ENCODE data around the gene SLC25A45. TPM values are rescaled to one million over a fixed set of nuclear protein-coding genes. Genes with fewer than 3 reads are reported as not detected.

SLC25A45 gene
- total and polyA plus RNA-seq, 2 donors (not counting 1 experiment from before 2014, with no cell fraction given): 16.4 to 80.6 TPM

GRCh38 chr11:65421794-65422632 lies 39.6 kb upstream of the SLC25A45 start:
- Mint-ChIP-seq H3K9me3 (ENCODE audit: insufficient read depth) (no peaks in the 10 kb centered on the region), H3K27me3 (no peaks in the 10 kb centered on the region), H3K27ac (peak overlapping the region; percentile 100), H3K4me1 (peaks cover 73% of the 10 kb centered on the region), H3K4me3 (peak overlapping the region; percentile 92)
- H3K4me1 ChIP-seq (ENCODE audit: control insufficient read depth in 2 of 2, insufficient read depth in 2 of 2, low read length in 2 of 2): peaks cover 79 to 89% of the 10 kb centered on the region in 2 donors
- POLR2A ChIA-PET: interaction anchor here (0.5 to 16.5 kb wide), 22 partner anchors 8 to 630 kb away, joined by 3 to 1159 read pairs (median 5); partner anchors contain the start of genes MALAT1, SF3B2 and SLC25A45
- H3K9ac ChIP-seq (ENCODE audit: low read length): peak overlapping the region; percentile 90
- peak overlapping the region; percentile 91 to 97 for H3K27ac ChIP-seq (ENCODE audit: low read length in 2 of 2)
- H3K9me3 ChIP-seq (ENCODE audit: control extremely low read depth in 1 of 3, control insufficient read depth in 2 of 3, insufficient read depth in 1 of 3, low read length in 2 of 3): no peaks in the 10 kb centered on the region
- peak overlapping the region; percentile 63 to 98 (median 75) for H3K4me3 ChIP-seq (ENCODE audit: control extremely low read depth in 1 of 5, extremely low read depth in 1 of 5, insufficient read depth in 1 of 5, low read depth in 2 of 5, low read length in 4 of 5)
- WGBS (ENCODE audit: insufficient coverage): under 1% methylated on average over 65 of the region's 68 CpGs
- no peak for TF ChIP-seq EZH2 (IDR thresholded peaks at IDR 0.05; ENCODE audit: borderline replicate concordance, insufficient read depth, low read depth, low read length, poor library complexity, severe bottlenecking)
- H4K20me1 ChIP-seq (ENCODE audit: control insufficient read depth, insufficient read depth, low read length, poor library complexity, severe bottlenecking): no peaks in the 10 kb centered on the region
- peaks cover 61% of the 10 kb centered on the region for H3K79me2 ChIP-seq (ENCODE audit: control insufficient read depth, insufficient read depth, low read length)
- intact Hi-C loops (cut with micrococcal nuclease): loop anchor here (1.0 kb wide), 2 partner anchors 9 to 75 kb away; no protein-coding TSS in a partner anchor
- CTCF ChIA-PET: interaction anchor here (1.2 to 14.9 kb wide), 5 partner anchors 10 to 82 kb away, joined by 3 to 541 read pairs (median 7); partner anchors contain the start of genes MALAT1 and SLC25A45
- H2AFZ ChIP-seq (ENCODE audit: insufficient read depth, low read depth, low read length, poor library complexity, severe bottlenecking): peak overlapping the region; percentile 61
- H3K27me3 ChIP-seq (replicated peaks in 1 of 4; ENCODE audit: control extremely low read depth in 1 of 4, control insufficient read depth in 3 of 4, insufficient read depth in 4 of 4, low read length in 3 of 4): no peaks in the 10 kb centered on the region
- peaks cover 0 to 6% of the 10 kb centered on the region in 2 experiments for H3K36me3 ChIP-seq (replicated peaks in 1 of 2; ENCODE audit: control extremely low read depth in 1 of 2, control insufficient read depth in 1 of 2, extremely low read depth in 1 of 2, insufficient read depth in 2 of 2, low read length in 1 of 2)
- ATAC-seq (ENCODE audit: low read depth) (peak; percentile 5), DNase-seq (peak; percentile 94)
- peak overlapping the region; percentile 94 for H3K4me2 ChIP-seq (replicated peaks; ENCODE audit: low read depth, low read length, poor library complexity, severe bottlenecking)

- H3K4me2 ChIP-seq (replicated peaks; ENCODE audit: low read depth, low read length, poor library complexity, severe bottlenecking): peak overlapping the region; percentile 94
- no peaks in the 10 kb centered on the region for H4K20me1 ChIP-seq (ENCODE audit: control insufficient read depth, insufficient read depth, low read length, poor library complexity, severe bottlenecking)
- peaks cover 62% of the 10 kb centered on the region for H3K79me2 ChIP-seq (ENCODE audit: control insufficient read depth, insufficient read depth, low read length)
- H3K27ac ChIP-seq (ENCODE audit: low read length in 2 of 2): peak overlapping the region; percentile 91 to 97
- POLR2A ChIA-PET: interaction anchor here (0.5 to 16.5 kb wide), 15 partner anchors 9 to 164 kb away, joined by 3 to 1159 read pairs (median 7); partner anchors contain the start of genes MALAT1 and SLC25A45
- ATAC-seq (ENCODE audit: low read depth) (peak; percentile 10), DNase-seq (peak; percentile 88)
- TF ChIP-seq CTCF (IDR thresholded peaks at IDR 0.05) (no peak), EZH2 (IDR thresholded peaks at IDR 0.05; ENCODE audit: borderline replicate concordance, insufficient read depth, low read depth, low read length, poor library complexity, severe bottlenecking) (no peak)
- no peaks in the 10 kb centered on the region for H3K36me3 ChIP-seq (replicated peaks in 1 of 2; ENCODE audit: control extremely low read depth in 1 of 2, control insufficient read depth in 1 of 2, extremely low read depth in 1 of 2, insufficient read depth in 2 of 2, low read length in 1 of 2)
- H3K4me3 ChIP-seq (ENCODE audit: control extremely low read depth in 1 of 5, extremely low read depth in 1 of 5, insufficient read depth in 1 of 5, low read depth in 2 of 5, low read length in 4 of 5): peak overlapping the region; percentile 63 to 90 (median 75)
- H3K9me3 ChIP-seq (ENCODE audit: control extremely low read depth in 1 of 3, control insufficient read depth in 2 of 3, insufficient read depth in 1 of 3, low read length in 2 of 3): no peaks in the 10 kb centered on the region
- intact Hi-C loops (cut with micrococcal nuclease): loop anchor here (1.0 kb wide), 2 partner anchors 10 to 76 kb away; no protein-coding TSS in a partner anchor
- no peaks in the 10 kb centered on the region for H3K27me3 Mint-ChIP-seq
- peaks cover 73% of the 10 kb centered on the region for H3K4me1 Mint-ChIP-seq
- peak overlapping the region; percentile 11 for H2AFZ ChIP-seq (ENCODE audit: insufficient read depth, low read depth, low read length, poor library complexity, severe bottlenecking)
- peak overlapping the region; percentile 100 for H3K27ac Mint-ChIP-seq
- H3K27me3 ChIP-seq (replicated peaks in 1 of 4; ENCODE audit: control extremely low read depth in 1 of 4, control insufficient read depth in 3 of 4, insufficient read depth in 4 of 4, low read length in 3 of 4): no peaks in the 10 kb centered on the region
- H3K4me3 Mint-ChIP-seq: peak overlapping the region; percentile 92
- CTCF ChIA-PET: interaction anchor here (2.3 to 14.9 kb wide), 3 partner anchors 11 to 83 kb away, joined by 7 to 541 read pairs (median 108); partner anchors contain the start of genes MALAT1 and SLC25A45
- 8% methylated on average over 10 of the region's 15 CpGs for WGBS (ENCODE audit: insufficient coverage)
- H3K9ac ChIP-seq (ENCODE audit: low read length): peak overlapping the region; percentile 90
- H3K9me3 Mint-ChIP-seq (ENCODE audit: insufficient read depth): no peaks in the 10 kb centered on the region
- peaks cover 79 to 90% of the 10 kb centered on the region in 2 donors for H3K4me1 ChIP-seq (ENCODE audit: control insufficient read depth in 2 of 2, insufficient read depth in 2 of 2, low read length in 2 of 2)
Measured at GRCh38 chr11:65420979-65421793, 38.7 kb upstream of the SLC25A45 start.

Data from B cell (primary cell).